ENCODE measurements around the gene RNF32. TPM values are rescaled to one million over a fixed set of nuclear protein-coding genes. Genes with fewer than 3 reads are reported as not detected.

The RNF32 gene
- total and polyA plus RNA-seq, 8 donors, result 0.69 to 2.5 (median 1.1) TPM

DNA sequence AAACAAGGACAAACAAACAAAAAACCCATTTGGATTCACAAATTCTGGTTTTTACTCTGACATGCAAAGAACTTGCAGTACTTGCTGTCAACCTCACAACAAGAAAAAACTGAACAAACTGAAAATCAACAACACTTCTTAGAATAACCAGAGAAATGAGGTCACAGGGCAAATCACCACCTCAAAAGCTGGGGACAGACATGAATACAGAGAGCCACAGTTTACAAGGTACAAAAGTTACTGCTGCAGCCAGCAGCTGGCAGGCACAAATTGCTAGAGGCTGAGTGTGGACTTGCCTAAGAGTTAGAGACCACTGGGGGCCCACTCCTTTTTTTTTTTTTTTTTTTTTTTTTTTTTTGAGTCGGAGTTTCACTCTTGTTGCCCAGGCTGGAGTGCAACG, 15.0 kb upstream of the RNF32 start:
- intact Hi-C loops (cut with DNase I), result no loop called here
- no peak for ATAC-seq
- Histone ChIP-seq H3K27me3 (no peaks in the 10 kb centered on the region), H3K36me3 (no peaks in the 10 kb centered on the region), H3K4me3 (no peak overlapping the region), H3K27ac (no peak overlapping the region), H3K4me1 (no peaks in the 10 kb centered on the region), H3K9me3 (no peaks in the 10 kb centered on the region)
- no peak for FAIRE-seq
- WGBS, 2 donors, result 90 to 95% methylated on average over 2 of the region's 2 CpGs
- TF ChIP-seq, protein P1, sequence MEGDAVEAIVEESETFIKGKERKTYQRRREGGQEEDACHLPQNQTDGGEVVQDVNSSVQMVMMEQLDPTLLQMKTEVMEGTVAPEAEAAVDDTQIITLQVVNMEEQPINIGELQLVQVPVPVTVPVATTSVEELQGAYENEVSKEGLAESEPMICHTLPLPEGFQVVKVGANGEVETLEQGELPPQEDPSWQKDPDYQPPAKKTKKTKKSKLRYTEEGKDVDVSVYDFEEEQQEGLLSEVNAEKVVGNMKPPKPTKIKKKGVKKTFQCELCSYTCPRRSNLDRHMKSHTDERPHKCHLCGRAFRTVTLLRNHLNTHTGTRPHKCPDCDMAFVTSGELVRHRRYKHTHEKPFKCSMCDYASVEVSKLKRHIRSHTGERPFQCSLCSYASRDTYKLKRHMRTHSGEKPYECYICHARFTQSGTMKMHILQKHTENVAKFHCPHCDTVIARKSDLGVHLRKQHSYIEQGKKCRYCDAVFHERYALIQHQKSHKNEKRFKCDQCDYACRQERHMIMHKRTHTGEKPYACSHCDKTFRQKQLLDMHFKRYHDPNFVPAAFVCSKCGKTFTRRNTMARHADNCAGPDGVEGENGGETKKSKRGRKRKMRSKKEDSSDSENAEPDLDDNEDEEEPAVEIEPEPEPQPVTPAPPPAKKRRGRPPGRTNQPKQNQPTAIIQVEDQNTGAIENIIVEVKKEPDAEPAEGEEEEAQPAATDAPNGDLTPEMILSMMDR (IDR thresholded peaks at IDR 0.05), result no peak
- no peak for DNase-seq

- no peaks in the 10 kb centered on the region for H3K4me1 ChIP-seq
- intact Hi-C loops (cut with DNase I), result no loop called here
- H3K36me3 ChIP-seq, result no peaks in the 10 kb centered on the region
- DNase-seq (no peak), FAIRE-seq (no peak), ATAC-seq (no peak)
- WGBS, 2 donors, result 85 to 96% methylated on average over 7 of the region's 7 CpGs
- no peak overlapping the region for H3K27ac ChIP-seq
- TF ChIP-seq, protein P1 (IDR thresholded peaks at IDR 0.05), result no peak
- no peaks in the 10 kb centered on the region for H3K9me3 ChIP-seq
- no peak overlapping the region for H3K4me3 ChIP-seq
- H3K27me3 ChIP-seq, result no peaks in the 10 kb centered on the region
These were observed 14.2 kb upstream of the RNF32 start for GRCh38 chr7:156626220-156626895.

DNA sequence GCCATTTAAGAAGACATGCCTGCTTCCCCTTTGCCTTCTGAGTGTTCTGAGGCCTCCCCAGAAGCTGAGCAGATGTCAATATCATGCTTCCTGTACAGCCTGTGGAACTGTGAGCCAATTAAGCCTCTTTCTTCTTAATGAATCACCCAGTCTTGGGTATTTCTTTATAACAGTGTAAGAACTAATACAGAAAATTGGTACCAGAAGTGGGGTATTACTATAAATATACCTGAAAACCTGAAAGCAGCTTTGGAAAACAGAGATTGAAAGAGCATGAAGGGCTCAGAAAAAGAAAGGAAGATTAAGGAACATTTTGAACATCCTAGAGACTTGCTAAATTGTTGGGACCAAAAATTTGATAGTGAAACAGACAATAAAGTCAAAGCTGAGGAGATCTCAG, 12.0 kb upstream of the RNF32 start:
- no peak for FAIRE-seq
- H3K4me3 ChIP-seq, result no peak overlapping the region
- no peaks in the 10 kb centered on the region for H3K9me3 ChIP-seq
- H3K27ac ChIP-seq, result no peak overlapping the region
- no peak for DNase-seq
- no peaks in the 10 kb centered on the region for H3K27me3 ChIP-seq
- H3K36me3 ChIP-seq, result no peaks in the 10 kb centered on the region
- no peak for ATAC-seq
- TF ChIP-seq, protein P1 (IDR thresholded peaks at IDR 0.05), result no peak
- no peaks in the 10 kb centered on the region for H3K4me1 ChIP-seq
- intact Hi-C loops (cut with DNase I), result no loop called here

- no peak for DNase-seq
- Histone ChIP-seq H3K36me3 (no peaks in the 10 kb centered on the region), H3K4me3 (no peak overlapping the region), H3K27me3 (no peaks in the 10 kb centered on the region), H3K4me1 (no peaks in the 10 kb centered on the region), H3K27ac (no peak overlapping the region), H3K9me3 (no peaks in the 10 kb centered on the region)
- WGBS, 2 donors, result 95 to 98% methylated on average over 2 of the region's 2 CpGs
- TF ChIP-seq, protein P1 (IDR thresholded peaks at IDR 0.05), result no peak
- intact Hi-C loops (cut with DNase I), result no loop called here
- no peak for ATAC-seq
- FAIRE-seq, result no peak
These were observed 10.7 kb upstream of the RNF32 start for GRCh38 chr7:156629873-156630272.

DNA sequence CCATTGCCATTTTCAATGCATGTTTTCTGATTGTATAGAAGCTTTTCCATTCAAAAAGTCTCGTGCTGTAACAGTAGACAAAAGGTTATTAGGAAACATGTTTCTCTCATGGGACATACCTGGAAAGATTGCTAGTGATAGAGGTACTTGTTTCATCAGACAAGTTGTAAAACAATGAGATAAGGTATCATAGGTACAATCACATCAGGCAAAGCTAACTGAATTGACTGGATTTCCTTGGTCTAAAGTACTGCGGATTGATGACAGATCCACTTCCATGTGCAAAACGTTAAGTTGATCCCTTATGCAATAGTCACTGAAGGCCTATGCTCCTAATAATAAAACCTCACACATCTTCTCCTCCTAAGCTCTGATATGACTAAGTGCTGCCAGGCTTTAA, 6.5 kb upstream of the RNF32 start:
- intact Hi-C loops (cut with DNase I), result no loop called here
- no peak for DNase-seq
- Histone ChIP-seq H3K36me3 (no peaks in the 10 kb centered on the region), H3K27ac (no peak overlapping the region), H3K27me3 (no peaks in the 10 kb centered on the region), H3K4me3 (no peak overlapping the region), H3K4me1 (no peaks in the 10 kb centered on the region), H3K9me3 (no peaks in the 10 kb centered on the region)
- no peak for FAIRE-seq
- no peak for ATAC-seq
- TF ChIP-seq, protein P1 (IDR thresholded peaks at IDR 0.05), result no peak
- 73 to 81% methylated on average over 3 of the region's 3 CpGs for WGBS, 2 donors

All from pancreas (tissue), 10 donors.